GM19372 (cell line): ENCODE data around the gene TAF6.

ENCODE experiments used
- ATAC-seq: cut with Tn5 transposase; IDR thresholded peaks from one replicate; pipeline ENCODE4 v1.9.1; 2021; ENCODE audit warnings: mild to moderate bottlenecking, low read depth, moderate library complexity; ENCODE audit not compliant: unreplicated experiment

TAF6 gene

GRCh38 chr7:100124301-100125230 is 5.4 kb upstream of the TAF6 start:
- ATAC-seq = no peak

- ATAC-seq = no peak
These were observed 3.4 kb upstream of the TAF6 start for GRCh38 chr7:100122568-100122967.

GRCh38 chr7:100122067-100122466 is 2.9 kb upstream of the TAF6 start:
- no peak for ATAC-seq

- no peak for ATAC-seq
These were observed 1.5 kb upstream of the TAF6 start for GRCh38 chr7:100120733-100121036.

- peak; percentile 8 for ATAC-seq
These were observed 993 bp upstream of the TAF6 start for GRCh38 chr7:100119970-100120732.

GRCh38 chr7:100118388-100119071 is 628 bp downstream of the TAF6 start:
- no peak for ATAC-seq

GRCh38 chr7:100115026-100115425 is 4.1 kb downstream of the TAF6 start:
- ATAC-seq = no peak

GRCh38 chr7:100111914-100112313 is 7.2 kb downstream of the TAF6 start:
- ATAC-seq = no peak

- no peak for ATAC-seq
These were observed 8.0 kb downstream of the TAF6 start for GRCh38 chr7:100111156-100111555.

GRCh38 chr7:100109521-100110163 is 9.5 kb downstream of the TAF6 start:
- ATAC-seq = no peak

- ATAC-seq = no peak
These were observed 11.3 kb downstream of the TAF6 start for GRCh38 chr7:100107890-100108289.

GRCh38 chr7:100107125-100107737 is 11.9 kb downstream of the TAF6 start:
- ATAC-seq = no peak

- no peak for ATAC-seq
These were observed 12.5 kb downstream of the TAF6 start for GRCh38 chr7:100106633-100107032.

GRCh38 chr7:100105534-100105933 is 13.6 kb downstream of the TAF6 start:
- ATAC-seq = no peak

- ATAC-seq = no peak
These were observed 16.0 kb downstream of the TAF6 start for GRCh38 chr7:100102950-100103840.

GRCh38 chr7:100101016-100101862 is 17.9 kb downstream of the TAF6 start, which contains the start of the genes AP4M1 and MCM7:
AP4M1 (plus strand) TSS chr7:100101643; CDS start chr7:100101715, 72 bp downstream.
MCM7 (minus strand) TSS chr7:100101397; CDS start chr7:100101294, 103 bp downstream.
- ATAC-seq = peak; percentile 89

GRCh38 chr7:100100420-100101015 is 18.6 kb downstream of the TAF6 start:
- peak; percentile 54 for ATAC-seq

GRCh38 chr7:100099452-100099851 is 19.7 kb downstream of the TAF6 start:
- no peak for ATAC-seq
